GM12872 (cell line): ENCODE results near the gene FIBP.

Experiments
- CTCF ChIP-seq: IDR thresholded peaks from 3 replicates; pipeline ENCODE4 v1.5.1; 2011; ENCODE audit warnings: low read depth, mild to moderate bottlenecking, low read length, moderate library complexity; ENCODE audit not compliant: insufficient read depth

The FIBP gene

GRCh38 chr11:65925397-65925796, 37.1 kb upstream of the FIBP start:
- TF ChIP-seq CTCF: no peak

DNA sequence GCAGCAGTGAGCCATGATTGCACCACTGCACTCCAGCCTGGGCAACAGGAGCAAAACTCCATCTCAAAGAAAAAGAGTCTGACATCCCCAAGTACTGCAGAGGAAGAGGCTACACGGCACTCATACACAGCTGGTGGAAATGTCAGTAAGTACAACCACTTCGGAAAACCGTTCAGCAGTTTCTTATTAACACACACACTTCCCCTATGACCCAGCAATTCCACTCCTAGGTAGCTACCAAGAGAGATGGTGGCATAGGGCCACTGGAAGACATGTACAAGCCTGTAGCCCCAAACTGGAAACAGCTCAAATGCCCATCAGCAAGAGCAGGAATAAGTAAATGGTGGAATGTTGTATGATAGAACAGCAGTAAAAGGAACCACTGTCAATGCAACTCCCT, 34.3 kb upstream of the FIBP start:
- TF ChIP-seq CTCF: no peak

GRCh38 chr11:65921876-65922275, 33.6 kb upstream of the FIBP start:
- no peak for TF ChIP-seq CTCF

DNA sequence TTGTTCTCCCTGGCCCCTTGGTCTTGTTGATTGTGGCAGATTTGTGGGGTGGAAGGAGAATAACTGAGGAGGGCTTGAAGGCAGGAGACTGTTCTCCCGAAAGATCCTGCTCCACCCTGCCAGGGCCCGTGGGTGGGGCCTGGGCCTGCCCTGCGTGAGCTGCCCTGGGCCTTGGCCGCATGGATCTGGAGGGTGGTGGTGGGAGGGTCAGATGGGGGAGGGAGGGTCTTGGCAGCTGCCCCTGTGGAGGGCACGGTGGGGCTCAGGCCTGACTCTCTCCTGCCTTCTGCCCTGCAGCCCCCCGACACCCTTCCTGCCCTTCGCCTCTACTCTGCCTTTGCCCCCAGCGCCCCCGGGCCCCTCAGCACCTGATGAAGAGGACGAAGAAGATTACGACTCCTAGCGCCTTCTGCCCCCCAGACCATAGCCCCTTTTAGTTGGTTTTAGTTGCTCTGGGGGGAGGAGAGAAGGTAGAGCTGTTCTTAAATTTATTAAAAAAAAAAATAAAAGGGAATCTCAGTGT, 32.8 kb upstream of the FIBP start:
- no peak for TF ChIP-seq CTCF

DNA sequence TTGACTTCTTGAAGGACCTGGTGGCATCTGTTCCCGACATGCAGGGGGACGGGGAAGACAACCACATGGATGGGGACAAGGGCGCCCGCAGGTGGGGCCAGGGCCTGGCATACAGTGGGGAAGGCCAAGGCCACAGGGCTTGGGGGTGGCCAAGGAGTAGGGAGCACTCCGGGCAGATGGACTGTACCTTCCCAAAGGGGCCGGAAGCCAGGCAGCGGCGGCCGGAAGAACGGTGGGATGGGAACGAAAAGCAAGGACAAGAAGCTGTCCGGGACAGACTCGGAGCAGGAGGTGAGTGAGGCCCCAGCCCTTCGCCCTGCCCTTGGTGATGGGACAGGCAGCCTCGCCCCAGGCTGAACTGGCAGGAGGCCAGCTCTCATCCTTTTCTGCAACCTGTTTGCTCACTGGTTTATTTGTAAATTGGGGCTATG, 32.1 kb upstream of the FIBP start:
- no peak for TF ChIP-seq CTCF

- TF ChIP-seq CTCF: no peak
These were observed 31.5 kb upstream of the FIBP start for GRCh38 chr11:65919573-65920371.

DNA sequence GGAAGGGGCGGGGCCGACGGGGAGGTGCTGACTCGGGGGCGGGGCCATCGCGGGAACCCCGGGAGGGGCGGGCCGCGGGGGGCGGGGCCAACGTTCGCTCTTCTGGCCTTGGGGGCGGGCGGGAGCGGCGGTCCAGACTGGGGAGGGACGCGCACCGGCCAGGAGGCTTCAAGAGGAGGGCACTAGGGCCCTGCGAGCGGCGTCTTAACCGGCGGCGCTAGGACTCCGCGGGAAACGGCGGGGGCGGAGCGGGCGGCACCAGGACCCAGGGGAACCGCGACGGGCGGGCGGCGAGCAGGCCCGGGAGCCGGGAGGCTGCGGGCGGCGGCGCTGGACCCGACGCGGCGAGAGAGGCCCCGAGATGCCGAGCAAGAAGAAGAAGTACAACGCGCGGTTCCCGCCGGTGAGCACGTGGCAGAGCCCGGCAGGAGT, 30.9 kb upstream of the FIBP start, which contains the start of gene DRAP1:
TSS of gene DRAP1 (plus strand) at position 286 of the 432 bp plus-strand sequence. CDS start at position 362, 76 bp downstream.
- TF ChIP-seq CTCF: no peak
